ENCODE data around the gene ARFGAP3.

The ARFGAP3 gene

GRCh38 chr22:42855721-42856120, 1.4 kb downstream of the ARFGAP3 start:
- Histone ChIP-seq H3K9me3 (ENCODE audit: control insufficient read depth, insufficient read depth, low read depth, low read length) (no peaks in the 10 kb centered on the region), H3K4me1 (ENCODE audit: control insufficient read depth, insufficient read depth, low read length) (peaks cover 14% of the 10 kb centered on the region), H3K4me3 (ENCODE audit: low read depth, low read length) (peak overlapping the region; percentile 76), H3K27ac (ENCODE audit: extremely low read depth, low read depth, low read length) (no peak overlapping the region), H3K36me3 (ENCODE audit: control insufficient read depth in 2 of 2, insufficient read depth in 1 of 2, low read length in 2 of 2) (peaks cover 0 to 6% of the 10 kb centered on the region in 2 experiments; a peak in 1 of 3 replicates)
- POLR2A ChIA-PET: interaction anchor here (1.4 kb wide), 1 partner anchor 12 kb away, joined by 5 read pairs; no protein-coding TSS in a partner anchor
- CTCF ChIA-PET: interaction anchor here (0.8 to 4.4 kb wide), 4 partner anchors 12 to 204 kb away, joined by 4 to 61 read pairs (median 9); no protein-coding TSS in a partner anchor
- peak; percentile 68 for TF ChIP-seq GLIS1 (tag by site-specific recombination; IDR thresholded peaks at IDR 0.05)
- no peak for TF ChIP-seq MZF1 (tag by site-specific recombination; IDR thresholded peaks at IDR 0.05; ENCODE audit: borderline replicate concordance)
- TF ChIP-seq ZBTB26 (tag by site-specific recombination; optimal IDR thresholded peaks at IDR 0.05): no peak
- no peak for TF ChIP-seq PBX3 (CRISPR knock-in tag; IDR thresholded peaks at IDR 0.05)
- TF ChIP-seq ZNF585B (tag by site-specific recombination; IDR thresholded peaks at IDR 0.05): no peak
- no peak for TF ChIP-seq ZNF768 (tag by site-specific recombination; IDR thresholded peaks at IDR 0.05)
- TF ChIP-seq ZSCAN16 (tag by site-specific recombination; IDR thresholded peaks at IDR 0.05): no peak
- TF ChIP-seq ZNF664 (tag by site-specific recombination; IDR thresholded peaks at IDR 0.05): no peak
- no peak for TF ChIP-seq ZNF146 (tag by site-specific recombination; IDR thresholded peaks at IDR 0.05)
- TF ChIP-seq ZBTB10 (tag by site-specific recombination; IDR thresholded peaks at IDR 0.05): no peak
- TF ChIP-seq ZNF121 (tag by site-specific recombination; IDR thresholded peaks at IDR 0.05): peak; percentile 39; the same call in 1 of the 2 replicates

- POLR2A ChIA-PET: interaction anchor here (1.4 kb wide), 1 partner anchor 12 kb away, joined by 5 read pairs; no protein-coding TSS in a partner anchor
- H3K4me1 ChIP-seq (ENCODE audit: control insufficient read depth, insufficient read depth, low read length): peaks cover 14% of the 10 kb centered on the region
- peaks cover 0 to 6% of the 10 kb centered on the region in 2 experiments; a peak in 1 of 3 replicates for H3K36me3 ChIP-seq (ENCODE audit: control insufficient read depth in 2 of 2, insufficient read depth in 1 of 2, low read length in 2 of 2)
- CTCF ChIA-PET: interaction anchor here (0.9 to 4.4 kb wide), 3 partner anchors 12 to 204 kb away, joined by 8 to 61 read pairs (median 10); no protein-coding TSS in a partner anchor
- no peak overlapping the region for H3K27ac ChIP-seq (ENCODE audit: extremely low read depth, low read depth, low read length)
- TF ChIP-seq OSR2 (tag by site-specific recombination; IDR thresholded peaks at IDR 0.05): peak; percentile 68
- no peak for TF ChIP-seq ZNF473 (tag by site-specific recombination; IDR thresholded peaks at IDR 0.05)
- no peak for TF ChIP-seq SETDB1 (IDR thresholded peaks at IDR 0.05; ENCODE audit: insufficient read length, low read length)
- TF ChIP-seq YY2 (tag by site-specific recombination; IDR thresholded peaks at IDR 0.05): no peak
- TF ChIP-seq KLF1 (tag by site-specific recombination; IDR thresholded peaks at IDR 0.05): peak; percentile 86
- TF ChIP-seq GFI1B (tag by site-specific recombination; IDR thresholded peaks at IDR 0.05): peak; percentile 49; the same call in 1 of the 2 replicates
- peak; percentile 37; the same call in 1 of the 2 replicates for TF ChIP-seq WT1 (tag by site-specific recombination; IDR thresholded peaks at IDR 0.05)
- no peak for TF ChIP-seq PBX3 (CRISPR knock-in tag; IDR thresholded peaks at IDR 0.05)
- peak; percentile 51 for TF ChIP-seq SP7 (tag by site-specific recombination; IDR thresholded peaks at IDR 0.05)
- peak; percentile 99 for TF ChIP-seq KLF17 (tag by site-specific recombination; IDR thresholded peaks at IDR 0.05)
- 0 out of 2 replicates have a peak, but pooled peaks have one; percentile 5 for TF ChIP-seq FEZF1 (tag by site-specific recombination; IDR thresholded peaks at IDR 0.05)
- H3K9me3 ChIP-seq (ENCODE audit: control insufficient read depth, insufficient read depth, low read depth, low read length): no peaks in the 10 kb centered on the region
- H3K4me3 ChIP-seq (ENCODE audit: low read depth, low read length): no peak overlapping the region
Observed at GRCh38 chr22:42855211-42855610, 1.9 kb downstream of the ARFGAP3 start.
